MM.1S (cell line): ENCODE data around the gene EEF2K.

Experiments used
- DNase-seq: peaks from one replicate; pipeline ENCODE4 v3.0.0-alpha.2; 2015
- H2AFZ ChIP-seq: fragments of 300-600 bp; sonication (generic); 2 replicates; pipeline ENCODE4 v1.6.0; 2016; ENCODE audit warnings: antibody characterized with exemption, low read length
- H3F3A ChIP-seq: fragments of 300-600 bp; sonication (generic); 2 replicates; pipeline ENCODE4 v1.6.1; 2016; ENCODE audit warnings: mild to moderate bottlenecking, antibody characterized with exemption, low read length, moderate library complexity, mixed read lengths; ENCODE audit not compliant: insufficient read depth
- H3K27ac ChIP-seq: fragments of 300-600 bp; sonication (generic); 2 replicates; pipeline ENCODE4 v1.5.1; 2016; ENCODE audit warnings: mild to moderate bottlenecking, low read length
- H3K27me3 ChIP-seq: fragments of 300-600 bp; sonication (generic); replicated peaks from 2 replicates; pipeline ENCODE4 v1.6.0; 2016; ENCODE audit warnings: low read length; ENCODE audit not compliant: insufficient read depth
- H3K36me3 ChIP-seq: fragments of 300-600 bp; sonication (generic); replicated peaks from 2 replicates; pipeline ENCODE4 v1.6.1; 2016; ENCODE audit warnings: mild to moderate bottlenecking, low read length, mixed read lengths; ENCODE audit not compliant: insufficient read depth
- H3K4me1 ChIP-seq: fragments of 300-600 bp; sonication (generic); 2 replicates; pipeline ENCODE4 v1.6.1; 2016; ENCODE audit warnings: low read length, mixed read lengths
- H3K4me2 ChIP-seq: fragments of 300-600 bp; sonication (generic); 2 replicates; pipeline ENCODE4 v1.6.0; 2016; ENCODE audit warnings: low read depth, low read length
- H3K4me3 ChIP-seq: fragments of 300-600 bp; sonication (generic); 2 replicates; pipeline ENCODE4 v1.5.1; 2016; ENCODE audit warnings: low read length, mixed read lengths
- H3K79me2 ChIP-seq: fragments of 300-600 bp; sonication (generic); 2 replicates; pipeline ENCODE4 v1.6.1; 2016; ENCODE audit warnings: mixed run types, low read length, mixed read lengths
- H3K9ac ChIP-seq: fragments of 300-600 bp; sonication (generic); 2 replicates; pipeline ENCODE4 v1.6.1; 2016; ENCODE audit warnings: low read length, mixed read lengths
- H3K9me2 ChIP-seq: fragments of 300-600 bp; sonication (generic); replicated peaks from 2 replicates; pipeline ENCODE4 v1.6.1; 2016; ENCODE audit warnings: mild to moderate bottlenecking, low read length, mixed read lengths; ENCODE audit not compliant: insufficient read depth
- H3K9me3 ChIP-seq: fragments of 300-600 bp; sonication (generic); replicated peaks from 2 replicates; pipeline ENCODE4 v1.6.1; 2016; ENCODE audit warnings: mild to moderate bottlenecking, low read length, mixed read lengths; ENCODE audit not compliant: insufficient read depth
- H4K20me1 ChIP-seq: fragments of 300-600 bp; sonication (generic); 2 replicates; pipeline ENCODE4 v1.6.1; 2016; ENCODE audit warnings: mild to moderate bottlenecking, low read length, moderate library complexity, mixed read lengths; ENCODE audit not compliant: insufficient read depth
- EZH2 ChIP-seq: fragments of 300-600 bp; sonication (generic); optimal IDR thresholded peaks from 2 replicates; pipeline ENCODE3; 2017; ENCODE audit warnings: low read depth, mild to moderate bottlenecking, antibody characterized with exemption, low read length, mixed read lengths
- EZH2phosphoT487 ChIP-seq: fragments of 300-600 bp; sonication (generic); IDR thresholded peaks from 2 replicates; pipeline ENCODE4 v1.6.1; 2018; ENCODE audit warnings: antibody characterized with exemption, low read length
- TF ChIP-seq, protein P1 (sequence below): fragments of 300-600 bp; sonication (generic); IDR thresholded peaks from 2 replicates; pipeline ENCODE4 v1.5.1; 2016; ENCODE audit warnings: antibody characterized with exemption, low read length, mixed read lengths

Gene EEF2K

DNA sequence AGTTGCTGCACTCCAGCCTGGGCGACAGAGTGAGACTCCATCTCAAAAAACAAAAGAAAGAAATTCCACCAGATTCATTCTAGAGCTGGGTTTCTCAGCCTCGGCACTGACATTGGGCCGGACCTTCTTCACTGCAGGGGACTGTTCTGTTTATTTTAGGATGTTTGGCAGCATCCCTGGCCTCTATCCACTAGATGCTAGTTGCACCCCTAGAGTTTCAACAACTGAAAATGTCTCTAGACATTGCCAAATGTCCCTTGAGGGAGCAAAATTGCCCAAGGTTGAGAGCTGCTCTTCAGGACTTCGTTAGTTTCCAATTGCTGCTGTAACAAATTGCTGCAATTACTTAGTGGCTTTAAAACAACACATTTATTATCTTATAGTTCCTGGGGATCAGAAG is 7.2 kb downstream of the EEF2K start:
- no peak overlapping the region for H3K27ac ChIP-seq
- H4K20me1 ChIP-seq, result no peaks in the 10 kb centered on the region
- no peak for DNase-seq
- peaks cover 80% of the 10 kb centered on the region for H3K79me2 ChIP-seq
- H3K9me3 ChIP-seq, result no peaks in the 10 kb centered on the region
- no peak overlapping the region for H3K9ac ChIP-seq
- no peaks in the 10 kb centered on the region for H3K36me3 ChIP-seq
- no peak overlapping the region for H3K4me2 ChIP-seq
- peaks cover 8% of the 10 kb centered on the region for H3K4me1 ChIP-seq
- H3K27me3 ChIP-seq, result no peaks in the 10 kb centered on the region
- no peak for TF ChIP-seq EZH2
- no peak for TF ChIP-seq EZH2phosphoT487
- TF ChIP-seq, protein P1, sequence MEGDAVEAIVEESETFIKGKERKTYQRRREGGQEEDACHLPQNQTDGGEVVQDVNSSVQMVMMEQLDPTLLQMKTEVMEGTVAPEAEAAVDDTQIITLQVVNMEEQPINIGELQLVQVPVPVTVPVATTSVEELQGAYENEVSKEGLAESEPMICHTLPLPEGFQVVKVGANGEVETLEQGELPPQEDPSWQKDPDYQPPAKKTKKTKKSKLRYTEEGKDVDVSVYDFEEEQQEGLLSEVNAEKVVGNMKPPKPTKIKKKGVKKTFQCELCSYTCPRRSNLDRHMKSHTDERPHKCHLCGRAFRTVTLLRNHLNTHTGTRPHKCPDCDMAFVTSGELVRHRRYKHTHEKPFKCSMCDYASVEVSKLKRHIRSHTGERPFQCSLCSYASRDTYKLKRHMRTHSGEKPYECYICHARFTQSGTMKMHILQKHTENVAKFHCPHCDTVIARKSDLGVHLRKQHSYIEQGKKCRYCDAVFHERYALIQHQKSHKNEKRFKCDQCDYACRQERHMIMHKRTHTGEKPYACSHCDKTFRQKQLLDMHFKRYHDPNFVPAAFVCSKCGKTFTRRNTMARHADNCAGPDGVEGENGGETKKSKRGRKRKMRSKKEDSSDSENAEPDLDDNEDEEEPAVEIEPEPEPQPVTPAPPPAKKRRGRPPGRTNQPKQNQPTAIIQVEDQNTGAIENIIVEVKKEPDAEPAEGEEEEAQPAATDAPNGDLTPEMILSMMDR, result no peak
- H3K9me2 ChIP-seq, result no peaks in the 10 kb centered on the region
- no peak overlapping the region for H2AFZ ChIP-seq
- H3F3A ChIP-seq, result no peaks in the 10 kb centered on the region
- H3K4me3 ChIP-seq, result no peak overlapping the region

DNA sequence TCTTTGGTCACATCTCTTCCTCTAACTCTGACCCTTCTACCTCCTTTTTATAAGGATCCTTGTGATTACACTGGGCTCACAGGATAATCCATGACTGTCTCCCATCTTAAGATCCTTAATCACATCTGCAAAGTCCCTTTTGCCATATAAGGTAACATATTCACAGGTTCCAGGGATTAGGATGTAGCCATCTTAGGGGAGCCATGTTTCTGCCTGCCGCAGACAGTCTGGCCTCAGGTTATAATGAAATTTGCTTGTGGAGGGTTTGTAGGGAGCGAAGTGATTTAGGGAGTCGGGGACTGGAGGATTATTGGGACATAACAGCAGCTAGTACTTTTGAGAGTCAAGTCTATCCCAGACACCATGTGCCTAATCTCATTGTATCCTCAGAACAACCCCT is 7.7 kb downstream of the EEF2K start:
- Histone ChIP-seq H3K79me2 (peaks cover 79% of the 10 kb centered on the region), H4K20me1 (no peaks in the 10 kb centered on the region), H3K4me1 (peaks cover 8% of the 10 kb centered on the region), H3K4me2 (no peak overlapping the region), H3K4me3 (no peak overlapping the region), H3K27ac (no peak overlapping the region), H3F3A (no peaks in the 10 kb centered on the region), H3K9me3 (no peaks in the 10 kb centered on the region), H2AFZ (no peak overlapping the region), H3K27me3 (no peaks in the 10 kb centered on the region), H3K9ac (no peak overlapping the region), H3K36me3 (no peaks in the 10 kb centered on the region), H3K9me2 (no peaks in the 10 kb centered on the region)
- TF ChIP-seq EZH2phosphoT487, result no peak
- TF ChIP-seq, protein P1, result no peak
- TF ChIP-seq EZH2, result no peak
- DNase-seq, result no peak

DNA sequence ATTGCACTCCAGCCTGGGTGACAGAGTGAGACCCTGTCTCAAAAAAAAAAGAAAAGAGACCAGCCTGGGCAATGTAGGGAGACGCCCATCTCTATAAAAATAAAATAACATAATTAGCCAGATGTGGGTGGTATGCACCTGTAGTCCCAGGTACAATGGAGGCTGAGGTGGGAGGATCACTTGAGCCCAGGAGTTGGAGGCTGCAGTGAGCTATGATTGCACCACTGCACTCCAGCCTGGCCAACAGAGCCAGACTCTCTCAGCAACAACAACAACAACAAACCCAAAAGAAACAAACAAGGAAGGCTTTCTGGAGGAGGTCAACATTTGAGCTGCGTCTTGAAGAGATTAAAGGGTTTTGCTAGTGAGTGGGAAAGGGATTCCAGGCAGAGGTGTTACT is 8.3 kb downstream of the EEF2K start:
- Histone ChIP-seq H3K9me3 (no peaks in the 10 kb centered on the region), H2AFZ (no peak overlapping the region), H4K20me1 (no peaks in the 10 kb centered on the region), H3K27me3 (no peaks in the 10 kb centered on the region), H3F3A (no peaks in the 10 kb centered on the region), H3K36me3 (no peaks in the 10 kb centered on the region), H3K4me3 (no peak overlapping the region), H3K4me1 (peaks cover 8% of the 10 kb centered on the region), H3K4me2 (no peak overlapping the region), H3K79me2 (peaks cover 73% of the 10 kb centered on the region), H3K27ac (no peak overlapping the region), H3K9ac (no peak overlapping the region), H3K9me2 (no peaks in the 10 kb centered on the region)
- DNase-seq, result no peak
- TF ChIP-seq EZH2, result no peak
- TF ChIP-seq, protein P1, result no peak
- TF ChIP-seq EZH2phosphoT487, result no peak
